ENCODE measurements around the gene NNMT. TPM values are rescaled to one million over a fixed set of nuclear protein-coding genes. Genes with fewer than 3 reads are reported as not detected.

Gene NNMT
- total and polyA plus RNA-seq, 2 donors (not counting 1 experiment from before 2014, with no cell fraction given) = not detected

DNA sequence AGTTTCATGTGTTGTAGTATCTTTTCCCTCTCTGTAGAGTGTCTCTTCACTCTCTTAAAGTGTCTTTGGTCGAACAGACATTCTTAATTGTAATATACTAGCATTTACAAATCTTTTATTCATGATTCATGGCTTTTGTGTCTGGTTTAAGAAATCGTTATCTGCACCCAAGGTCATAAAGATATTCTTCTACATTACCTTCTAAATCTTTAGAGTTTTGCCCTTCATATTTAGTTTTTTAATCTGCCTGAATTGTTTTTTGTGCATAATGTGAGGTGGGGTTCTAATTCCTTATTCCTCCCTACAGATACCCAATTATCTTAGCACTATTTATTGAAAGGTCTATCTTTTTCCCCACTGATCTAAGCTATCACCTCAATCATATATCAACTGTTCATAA, 9.0 kb upstream of the NNMT start:
- Histone ChIP-seq H3K4me3 (ENCODE audit: control extremely low read depth in 1 of 5, extremely low read depth in 1 of 5, insufficient read depth in 1 of 5, low read depth in 2 of 5, low read length in 4 of 5) (no peak overlapping the region), H3K27ac (ENCODE audit: low read length in 2 of 2) (no peak overlapping the region), H4K20me1 (ENCODE audit: control insufficient read depth, insufficient read depth, low read length, poor library complexity, severe bottlenecking) (no peaks in the 10 kb centered on the region), H3K36me3 (replicated peaks in 1 of 2; ENCODE audit: control extremely low read depth in 1 of 2, control insufficient read depth in 1 of 2, extremely low read depth in 1 of 2, insufficient read depth in 2 of 2, low read length in 1 of 2) (no peaks in the 10 kb centered on the region), H3K4me2 (replicated peaks; ENCODE audit: low read depth, low read length, poor library complexity, severe bottlenecking) (no peak overlapping the region), H3K9ac (ENCODE audit: low read length) (no peak overlapping the region), H3K79me2 (ENCODE audit: control insufficient read depth, insufficient read depth, low read length) (no peaks in the 10 kb centered on the region), H3K27me3 (replicated peaks in 1 of 4; ENCODE audit: control extremely low read depth in 1 of 4, control insufficient read depth in 3 of 4, insufficient read depth in 4 of 4, low read length in 3 of 4) (no peaks in the 10 kb centered on the region), H3K4me1 (ENCODE audit: control insufficient read depth in 2 of 2, insufficient read depth in 2 of 2, low read length in 2 of 2) (no peaks in the 10 kb centered on the region), H2AFZ (ENCODE audit: insufficient read depth, low read depth, low read length, poor library complexity, severe bottlenecking) (no peak overlapping the region), H3K9me3 (ENCODE audit: control extremely low read depth in 1 of 3, control insufficient read depth in 2 of 3, insufficient read depth in 1 of 3, low read length in 2 of 3) (no peaks in the 10 kb centered on the region)
- no peak for ATAC-seq (ENCODE audit: low read depth)
- Mint-ChIP-seq H3K4me3 (no peak overlapping the region), H3K27me3 (peaks cover 19% of the 10 kb centered on the region), H3K9me3 (ENCODE audit: insufficient read depth) (no peaks in the 10 kb centered on the region), H3K27ac (no peak overlapping the region), H3K4me1 (no peaks in the 10 kb centered on the region)
- intact Hi-C loops (cut with micrococcal nuclease) = no loop called here
- DNase-seq = no peak
- no CpG with 5 or more reads among the region's 2 CpGs for whole genome bisulfite sequencing (ENCODE audit: insufficient coverage)
- TF ChIP-seq, protein P1, sequence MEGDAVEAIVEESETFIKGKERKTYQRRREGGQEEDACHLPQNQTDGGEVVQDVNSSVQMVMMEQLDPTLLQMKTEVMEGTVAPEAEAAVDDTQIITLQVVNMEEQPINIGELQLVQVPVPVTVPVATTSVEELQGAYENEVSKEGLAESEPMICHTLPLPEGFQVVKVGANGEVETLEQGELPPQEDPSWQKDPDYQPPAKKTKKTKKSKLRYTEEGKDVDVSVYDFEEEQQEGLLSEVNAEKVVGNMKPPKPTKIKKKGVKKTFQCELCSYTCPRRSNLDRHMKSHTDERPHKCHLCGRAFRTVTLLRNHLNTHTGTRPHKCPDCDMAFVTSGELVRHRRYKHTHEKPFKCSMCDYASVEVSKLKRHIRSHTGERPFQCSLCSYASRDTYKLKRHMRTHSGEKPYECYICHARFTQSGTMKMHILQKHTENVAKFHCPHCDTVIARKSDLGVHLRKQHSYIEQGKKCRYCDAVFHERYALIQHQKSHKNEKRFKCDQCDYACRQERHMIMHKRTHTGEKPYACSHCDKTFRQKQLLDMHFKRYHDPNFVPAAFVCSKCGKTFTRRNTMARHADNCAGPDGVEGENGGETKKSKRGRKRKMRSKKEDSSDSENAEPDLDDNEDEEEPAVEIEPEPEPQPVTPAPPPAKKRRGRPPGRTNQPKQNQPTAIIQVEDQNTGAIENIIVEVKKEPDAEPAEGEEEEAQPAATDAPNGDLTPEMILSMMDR (IDR thresholded peaks at IDR 0.05) = no peak
- TF ChIP-seq EZH2 (IDR thresholded peaks at IDR 0.05; ENCODE audit: borderline replicate concordance, insufficient read depth, low read depth, low read length, poor library complexity, severe bottlenecking) = no peak
- CTCF ChIA-PET = no interaction called here
- POLR2A ChIA-PET = no interaction called here

DNA sequence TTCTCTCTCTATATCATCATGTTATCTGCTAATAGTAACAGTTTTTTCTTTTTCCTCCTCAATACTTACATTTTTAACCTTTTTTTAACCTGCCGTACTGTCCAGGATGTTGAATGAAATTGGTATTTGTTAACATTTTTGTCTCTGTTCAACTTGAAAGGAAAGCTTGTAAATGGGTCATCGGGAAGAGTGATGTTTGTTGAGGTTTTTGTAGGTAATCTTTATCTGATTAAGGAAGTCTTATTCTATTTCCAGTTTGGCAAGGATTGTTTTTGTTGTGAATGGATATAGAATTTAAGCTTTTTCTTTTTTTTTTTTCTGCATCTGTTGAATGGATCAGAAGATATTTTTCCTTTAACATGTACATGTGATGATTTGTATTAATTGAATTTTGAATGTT, 8.1 kb upstream of the NNMT start:
- POLR2A ChIA-PET = no interaction called here

More for the DNA sequence above, 8.1 kb upstream of the NNMT start:
- Histone ChIP-seq H4K20me1 (ENCODE audit: control insufficient read depth, insufficient read depth, low read length, poor library complexity, severe bottlenecking) (no peaks in the 10 kb centered on the region), H3K4me2 (replicated peaks; ENCODE audit: low read depth, low read length, poor library complexity, severe bottlenecking) (no peak overlapping the region), H3K9ac (ENCODE audit: low read length) (no peak overlapping the region), H3K4me3 (ENCODE audit: control extremely low read depth in 1 of 5, extremely low read depth in 1 of 5, insufficient read depth in 1 of 5, low read depth in 2 of 5, low read length in 4 of 5) (no peak overlapping the region), H3K79me2 (ENCODE audit: control insufficient read depth, insufficient read depth, low read length) (no peaks in the 10 kb centered on the region), H3K27ac (ENCODE audit: low read length in 2 of 2) (no peak overlapping the region), H3K4me1 (ENCODE audit: control insufficient read depth in 2 of 2, insufficient read depth in 2 of 2, low read length in 2 of 2) (no peaks in the 10 kb centered on the region), H2AFZ (ENCODE audit: insufficient read depth, low read depth, low read length, poor library complexity, severe bottlenecking) (no peak overlapping the region), H3K27me3 (replicated peaks in 1 of 4; ENCODE audit: control extremely low read depth in 1 of 4, control insufficient read depth in 3 of 4, insufficient read depth in 4 of 4, low read length in 3 of 4) (no peaks in the 10 kb centered on the region), H3K36me3 (replicated peaks in 1 of 2; ENCODE audit: control extremely low read depth in 1 of 2, control insufficient read depth in 1 of 2, extremely low read depth in 1 of 2, insufficient read depth in 2 of 2, low read length in 1 of 2) (no peaks in the 10 kb centered on the region), H3K9me3 (ENCODE audit: control extremely low read depth in 1 of 3, control insufficient read depth in 2 of 3, insufficient read depth in 1 of 3, low read length in 2 of 3) (no peaks in the 10 kb centered on the region)
- no peak overlapping the region for H3K4me3 Mint-ChIP-seq
- peaks cover 18% of the 10 kb centered on the region for H3K27me3 Mint-ChIP-seq
- no peak for TF ChIP-seq EZH2 (IDR thresholded peaks at IDR 0.05; ENCODE audit: borderline replicate concordance, insufficient read depth, low read depth, low read length, poor library complexity, severe bottlenecking)
- TF ChIP-seq, protein P1 (IDR thresholded peaks at IDR 0.05) = no peak
- no CpG with 5 or more reads among the region's 2 CpGs for WGBS (ENCODE audit: insufficient coverage)
- H3K9me3 Mint-ChIP-seq (ENCODE audit: insufficient read depth) = no peaks in the 10 kb centered on the region
- DNase-seq (no peak), ATAC-seq (ENCODE audit: low read depth) (no peak)
- CTCF ChIA-PET = interaction anchor here (1.3 kb wide), 1 partner anchor 10 kb away, joined by 5 read pairs; no protein-coding TSS in a partner anchor
- no peak overlapping the region for H3K27ac Mint-ChIP-seq
- H3K4me1 Mint-ChIP-seq = no peaks in the 10 kb centered on the region
- intact Hi-C loops (cut with micrococcal nuclease) = no loop called here

Data from B cell (primary cell).